ENCODE results near the gene PRKCB.

DNA sequence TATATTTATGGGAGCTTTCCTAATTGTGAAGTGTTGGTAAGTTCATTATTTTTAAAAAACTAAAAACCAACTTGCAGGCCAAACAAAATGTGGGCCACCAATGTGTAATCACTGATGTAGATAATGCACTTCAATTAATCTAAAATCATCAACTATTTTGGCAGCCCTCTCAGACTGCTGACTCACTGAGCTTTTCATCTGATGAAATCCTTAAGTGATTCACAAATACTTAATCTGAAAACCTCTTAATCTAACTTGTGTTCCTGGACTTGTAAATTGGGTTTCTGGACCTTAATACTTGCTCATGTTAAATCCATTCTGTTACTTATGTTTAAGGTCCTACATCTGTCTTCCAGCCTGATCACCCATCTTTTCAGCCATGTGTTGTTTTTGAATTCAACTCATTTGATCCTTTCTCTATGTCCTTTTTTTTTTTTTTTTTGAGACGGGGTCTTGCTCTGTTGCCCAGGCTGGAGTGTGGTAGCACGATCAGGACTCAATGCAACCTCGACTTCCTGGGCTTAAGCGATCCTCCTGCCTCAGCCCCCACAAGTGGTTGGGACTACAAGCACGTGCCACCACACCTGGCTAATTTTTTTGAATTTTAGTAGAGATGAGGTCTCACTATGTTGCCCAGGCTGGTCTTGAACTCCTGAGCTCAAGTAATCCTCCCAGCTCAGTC lies 39.0 kb downstream of the PRKCB start:
- no peak for TF ChIP-seq ZNF274 (IDR thresholded peaks at IDR 0.05; ENCODE audit: borderline replicate concordance, extremely low read depth, low read length)
- no peak for TF ChIP-seq CHD2 (IDR thresholded peaks at IDR 0.05; ENCODE audit: low read length)
- TF ChIP-seq CTCF (IDR thresholded peaks at IDR 0.05; ENCODE audit: control extremely low read depth in 1 of 3, insufficient read depth in 1 of 3, low read depth in 1 of 3, low read length in 3 of 3) = no peak
- TF ChIP-seq EP300 (IDR thresholded peaks at IDR 0.05; ENCODE audit: borderline replicate concordance in 1 of 2, low read depth in 2 of 2, low read length in 2 of 2) = no peak
- TF ChIP-seq CBX8 (IDR thresholded peaks at IDR 0.05; ENCODE audit: borderline replicate concordance, low read depth, low read length) = no peak
- TF ChIP-seq POLR2AphosphoS5 (IDR thresholded peaks at IDR 0.05; ENCODE audit: low read depth, low read length) = no peak
- TF ChIP-seq EZH2 (IDR thresholded peaks at IDR 0.05; ENCODE audit: low read depth, low read length, severe bottlenecking) = no peak
- no peak for TF ChIP-seq RBBP5 (IDR thresholded peaks at IDR 0.05; ENCODE audit: borderline replicate concordance, low read depth, low read length)
- TF ChIP-seq SIN3A (conservative IDR thresholded peaks at IDR 0.05 in 1 of 2, IDR thresholded peaks at IDR 0.05 in 1 of 2; ENCODE audit: low read depth in 1 of 2, low read length in 2 of 2) = no peak
- no peak for TF ChIP-seq RAD21 (IDR thresholded peaks at IDR 0.05 in 1 of 2, conservative IDR thresholded peaks at IDR 0.05 in 1 of 2; ENCODE audit: low read depth in 2 of 2, low read length in 2 of 2)
- no peak for TF ChIP-seq TAF1 (IDR thresholded peaks at IDR 0.05; ENCODE audit: low read depth, low read length)
